ENCODE measurements around the gene MYO7B. TPM values are rescaled to one million over a fixed set of nuclear protein-coding genes. Genes with fewer than 3 reads are reported as not detected.

The MYO7B gene
- total and polyA plus RNA-seq, 2 experiments from 2014 or later, result 0.06 to 0.12 TPM

GRCh38 chr2:127586746-127587295 lies 51.3 kb downstream of the MYO7B start:
- Histone ChIP-seq H3K9me3 (ENCODE audit: low read depth) (no peaks in the 10 kb centered on the region), H3K27ac (no peak overlapping the region), H3K27me3 (no peaks in the 10 kb centered on the region), H3K4me3 (no peak overlapping the region), H3K36me3 (no peaks in the 10 kb centered on the region), H3K4me1 (ENCODE audit: low read depth) (no peaks in the 10 kb centered on the region)
- no peak for TF ChIP-seq CTCF (IDR thresholded peaks at IDR 0.05; ENCODE audit: low read depth, low read length)
- DNase-seq (ENCODE audit: low read depth in 1 of 2, low spot score in 1 of 2), result no peak

- no peak overlapping the region for H3K27ac ChIP-seq
- no peaks in the 10 kb centered on the region for H3K27me3 ChIP-seq
- DNase-seq (ENCODE audit: low read depth in 1 of 2, low spot score in 1 of 2), result no peak
- no peaks in the 10 kb centered on the region for H3K36me3 ChIP-seq
- no peak overlapping the region for H3K4me3 ChIP-seq
- no peaks in the 10 kb centered on the region for H3K9me3 ChIP-seq (ENCODE audit: low read depth)
- TF ChIP-seq CTCF (IDR thresholded peaks at IDR 0.05; ENCODE audit: low read depth, low read length), result no peak
- H3K4me1 ChIP-seq (ENCODE audit: low read depth), result no peaks in the 10 kb centered on the region
These were observed 52.8 kb downstream of the MYO7B start for GRCh38 chr2:127588241-127588640.

DNA sequence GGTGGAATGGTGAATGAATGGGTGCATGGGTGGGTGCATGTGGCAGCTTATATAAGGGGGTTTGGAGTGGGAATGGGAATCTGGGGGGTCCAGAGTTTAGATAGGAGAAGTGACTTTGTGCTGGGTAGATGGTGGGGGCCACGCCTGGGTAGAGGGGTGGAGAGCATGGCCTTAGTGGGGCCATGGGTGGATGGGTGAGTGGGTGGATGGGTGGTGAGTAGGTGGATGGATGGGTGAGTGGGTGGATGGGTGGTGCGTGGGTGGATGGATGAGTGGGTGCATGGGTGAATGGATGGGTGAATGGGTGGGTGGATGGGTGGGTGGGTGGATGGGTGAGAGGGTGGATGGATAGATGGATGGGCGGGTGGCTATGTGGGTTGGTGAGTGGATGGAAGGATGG lies 53.9 kb downstream of the MYO7B start:
- Histone ChIP-seq H3K4me1 (ENCODE audit: low read depth) (no peaks in the 10 kb centered on the region), H3K9me3 (ENCODE audit: low read depth) (no peaks in the 10 kb centered on the region), H3K4me3 (no peak overlapping the region), H3K27ac (no peak overlapping the region), H3K36me3 (no peaks in the 10 kb centered on the region), H3K27me3 (no peaks in the 10 kb centered on the region)
- no peak for DNase-seq (ENCODE audit: low read depth in 1 of 2, low spot score in 1 of 2)
- TF ChIP-seq CTCF (IDR thresholded peaks at IDR 0.05; ENCODE audit: low read depth, low read length), result no peak

GRCh38 chr2:127589841-127590240 lies 54.4 kb downstream of the MYO7B start:
- no peaks in the 10 kb centered on the region for H3K27me3 ChIP-seq
- no peak overlapping the region for H3K4me3 ChIP-seq
- H3K9me3 ChIP-seq (ENCODE audit: low read depth), result no peaks in the 10 kb centered on the region
- H3K4me1 ChIP-seq (ENCODE audit: low read depth), result no peaks in the 10 kb centered on the region
- no peak for TF ChIP-seq CTCF (IDR thresholded peaks at IDR 0.05; ENCODE audit: low read depth, low read length)
- no peak for DNase-seq (ENCODE audit: low read depth in 1 of 2, low spot score in 1 of 2)
- H3K36me3 ChIP-seq, result no peaks in the 10 kb centered on the region
- no peak overlapping the region for H3K27ac ChIP-seq

DNA sequence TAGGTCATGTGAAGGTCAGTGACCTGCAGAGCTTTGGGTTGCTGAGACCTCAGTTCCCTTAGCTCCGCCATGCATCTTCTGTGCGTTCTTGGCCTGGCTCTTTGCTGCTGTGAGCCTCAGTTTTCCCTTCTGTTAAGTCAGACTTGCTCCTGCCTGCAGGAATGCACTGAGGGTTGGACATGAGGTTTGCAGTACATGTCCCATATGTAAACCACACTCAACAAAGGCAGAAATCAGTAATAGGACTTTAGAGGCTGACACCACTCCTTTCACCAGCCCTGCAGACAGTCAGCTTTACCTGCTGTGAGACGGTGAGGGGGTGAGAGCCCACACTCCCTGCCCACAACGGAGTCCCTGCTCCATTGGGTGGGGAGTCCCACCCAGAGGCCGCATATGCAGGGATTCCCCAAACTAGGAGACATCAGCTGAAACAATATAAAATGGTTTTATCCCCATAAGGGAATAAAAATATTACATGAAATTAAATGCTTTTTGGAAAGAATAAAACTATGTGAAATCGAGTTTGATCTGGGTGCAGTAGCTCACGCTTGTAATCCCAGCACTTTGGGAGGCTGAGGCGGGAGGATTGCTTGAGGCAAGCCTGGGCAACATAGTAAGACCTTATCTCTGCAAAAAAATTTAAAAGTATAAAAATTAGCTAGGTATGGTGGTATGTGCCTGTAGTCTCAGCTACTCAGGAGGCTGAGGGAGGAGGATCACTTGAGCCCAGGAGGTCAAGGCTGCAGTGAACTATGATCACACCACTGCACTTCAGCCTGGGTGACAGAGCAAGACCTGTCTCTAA lies 55.1 kb downstream of the MYO7B start:
- no peak overlapping the region for H3K4me3 ChIP-seq
- no peaks in the 10 kb centered on the region for H3K36me3 ChIP-seq
- no peaks in the 10 kb centered on the region for H3K27me3 ChIP-seq
- no peak for DNase-seq (ENCODE audit: low read depth in 1 of 2, low spot score in 1 of 2)
- no peak overlapping the region for H3K27ac ChIP-seq
- no peaks in the 10 kb centered on the region for H3K9me3 ChIP-seq (ENCODE audit: low read depth)
- TF ChIP-seq CTCF (IDR thresholded peaks at IDR 0.05; ENCODE audit: low read depth, low read length), result no peak
- no peaks in the 10 kb centered on the region for H3K4me1 ChIP-seq (ENCODE audit: low read depth)
